Fibroblast of peridontal ligament (primary cell): Measurements from ENCODE around the gene ASS1.
"Not testable (repeated sequence)": the region's sequence is repeated elsewhere in the genome, so short reads cannot be mapped to it uniquely, and the experiment has no call there.

Experiments used
- DNase-seq: peaks from one replicate; pipeline ENCODE4 v3.0.0-alpha.2; 2010; ENCODE audit errors: extremely low read depth

Gene ASS1

DNA sequence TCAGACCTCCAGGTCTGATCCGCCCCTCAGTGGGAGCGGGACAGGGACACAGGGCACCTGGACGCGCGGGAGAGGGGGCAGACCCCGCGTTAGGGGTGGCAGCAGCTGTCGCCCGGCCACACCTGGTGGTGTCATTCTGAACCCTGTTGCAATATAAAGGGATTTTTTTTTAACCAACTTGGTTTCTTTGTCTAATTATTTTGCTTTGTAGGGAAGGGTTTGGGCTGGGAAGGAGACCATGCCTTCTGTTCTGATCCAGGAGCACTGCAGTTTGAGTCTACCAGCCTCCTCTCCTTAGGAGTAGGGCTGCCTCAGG, 10.9 kb upstream of the ASS1 start:
- no peak for DNase-seq

DNA sequence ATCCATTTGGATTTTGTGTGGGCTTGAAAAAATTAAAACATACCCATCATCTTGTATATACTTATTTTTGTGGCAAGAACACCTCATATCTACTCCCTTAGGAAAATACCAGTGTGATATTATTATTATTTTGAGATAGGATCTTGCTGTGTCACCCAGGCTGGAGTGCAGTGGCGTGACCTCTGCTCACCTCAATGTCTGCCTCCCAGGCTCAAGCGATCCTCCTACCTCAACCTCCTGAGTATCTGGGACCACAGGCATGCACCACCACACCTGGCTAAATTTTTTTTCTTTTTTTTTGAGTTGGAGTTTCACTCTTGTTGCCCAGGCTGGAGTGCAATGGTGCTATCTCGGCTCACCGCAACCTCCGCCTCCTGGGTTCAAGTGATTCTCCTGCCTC, 10.1 kb upstream of the ASS1 start:
- not testable (repeated sequence) for DNase-seq

DNA sequence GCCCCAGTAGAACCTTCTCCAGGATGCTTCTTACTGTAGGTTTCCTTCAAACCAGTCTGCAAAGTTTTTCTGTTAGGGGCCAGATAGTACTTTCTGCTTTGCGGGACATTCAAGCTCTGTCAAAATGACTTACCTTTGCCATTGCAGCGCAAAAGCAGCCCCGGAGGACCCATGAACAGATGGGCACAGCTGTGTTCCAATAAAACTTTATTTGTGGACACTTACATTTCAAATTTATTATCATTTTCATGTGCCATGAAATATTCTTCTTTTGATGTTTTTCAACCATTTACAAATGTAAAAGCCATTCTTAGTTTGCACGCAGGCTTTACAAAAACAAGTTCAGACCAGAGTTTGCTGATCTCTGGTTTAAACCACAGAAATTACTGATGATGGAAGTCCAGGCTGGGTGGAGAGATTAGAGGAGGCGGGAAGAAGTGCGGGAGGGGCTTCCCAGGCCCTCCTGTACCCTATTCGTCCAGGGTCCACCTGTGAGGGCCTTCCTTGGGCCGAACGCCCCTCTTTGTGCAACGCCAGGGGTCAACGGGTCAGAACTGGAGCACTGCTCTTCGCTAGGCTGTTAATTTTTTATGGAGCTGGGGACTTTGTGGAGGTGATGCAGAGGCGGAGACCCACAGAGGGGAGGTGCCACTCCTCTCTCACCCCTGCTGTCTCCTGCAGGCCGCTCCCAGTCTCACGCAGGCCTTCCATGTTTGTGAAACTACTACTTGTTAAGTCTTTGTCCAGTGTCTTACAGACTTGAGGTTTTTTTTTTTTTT, 7.6 kb upstream of the ASS1 start:
- no peak for DNase-seq

DNA sequence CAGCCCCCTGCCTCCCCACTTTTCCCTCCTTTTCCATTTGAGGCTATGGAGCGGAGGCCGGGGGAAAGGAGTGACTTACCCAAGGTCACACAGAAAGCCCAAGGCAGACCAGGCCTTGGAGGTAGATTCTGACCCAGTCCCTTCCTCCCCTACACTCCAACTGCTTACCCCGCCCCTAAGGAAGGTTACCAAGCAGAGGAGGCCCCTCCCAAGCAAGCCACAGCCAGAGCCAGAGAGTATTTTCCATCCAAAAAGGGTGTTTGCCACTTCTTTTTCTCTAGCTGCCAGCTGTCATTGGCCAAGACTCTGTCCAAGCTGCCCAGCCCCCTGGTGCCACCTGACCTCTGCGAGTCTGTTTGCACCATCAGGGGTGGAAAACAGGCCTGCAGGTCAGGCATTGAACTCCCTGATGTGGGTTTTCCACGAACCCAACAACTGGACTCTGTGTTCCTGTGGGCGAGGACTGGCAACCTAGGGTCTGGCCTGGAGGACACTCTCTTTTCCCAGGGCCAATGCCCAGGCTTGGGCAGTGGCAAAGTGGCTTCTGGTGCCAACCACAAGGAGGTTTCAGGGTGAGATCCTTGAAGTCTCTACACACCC, 6.3 kb upstream of the ASS1 start:
- DNase-seq, result no peak

DNA sequence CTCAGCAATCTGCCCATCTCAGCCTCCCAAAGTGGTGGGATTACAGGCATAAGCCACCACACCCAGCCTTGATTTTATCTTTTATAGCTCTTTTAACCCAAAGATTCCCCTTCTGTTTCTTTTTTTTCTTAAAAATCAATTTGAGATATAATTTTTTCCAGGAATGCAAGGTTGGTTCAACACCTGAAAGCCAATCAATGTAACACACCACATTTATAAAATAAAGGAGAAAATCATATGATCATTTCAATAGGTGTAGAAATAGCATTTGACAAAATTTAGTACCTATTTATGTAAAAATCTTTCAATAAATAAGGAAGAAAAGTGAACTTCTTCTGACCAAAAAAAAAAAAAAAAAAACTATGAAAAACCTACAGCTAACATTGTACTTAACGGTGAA, 3.7 kb upstream of the ASS1 start:
- DNase-seq, result no peak

DNA sequence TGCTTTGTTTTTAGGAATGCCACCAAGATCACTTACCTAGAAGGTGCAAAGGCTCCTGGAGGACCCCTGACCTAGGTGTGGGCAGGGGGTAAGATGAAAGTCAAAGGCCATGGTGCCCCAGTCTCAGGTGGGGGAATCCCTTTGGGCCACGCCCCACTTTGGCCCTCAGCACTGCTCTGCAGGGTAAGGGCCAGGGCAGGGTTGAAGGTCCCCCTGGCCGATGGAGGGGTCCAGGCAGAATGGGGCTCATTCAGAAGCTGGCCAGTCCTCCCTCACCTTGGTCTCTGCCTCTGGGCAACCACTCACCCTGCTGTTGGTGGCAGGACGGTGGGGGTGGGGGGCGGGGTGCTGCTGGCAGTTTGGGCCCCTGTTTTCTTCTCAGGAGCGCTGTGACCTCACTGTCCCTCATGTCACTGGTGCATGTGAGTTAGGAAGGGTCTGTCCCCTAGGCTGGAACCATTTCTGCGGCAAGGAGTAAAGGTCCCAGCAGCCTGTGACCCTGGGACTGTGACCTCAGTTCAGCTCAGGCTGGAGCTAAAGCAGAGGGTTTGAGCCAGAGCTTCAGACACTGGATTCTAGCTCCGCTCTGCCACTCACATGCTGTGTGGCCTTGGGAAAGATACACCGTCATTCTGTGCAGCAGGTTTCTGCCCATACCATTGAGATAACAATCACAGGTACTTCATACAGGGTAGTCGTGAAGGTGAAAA, 1.9 kb upstream of the ASS1 start:
- no peak for DNase-seq

DNA sequence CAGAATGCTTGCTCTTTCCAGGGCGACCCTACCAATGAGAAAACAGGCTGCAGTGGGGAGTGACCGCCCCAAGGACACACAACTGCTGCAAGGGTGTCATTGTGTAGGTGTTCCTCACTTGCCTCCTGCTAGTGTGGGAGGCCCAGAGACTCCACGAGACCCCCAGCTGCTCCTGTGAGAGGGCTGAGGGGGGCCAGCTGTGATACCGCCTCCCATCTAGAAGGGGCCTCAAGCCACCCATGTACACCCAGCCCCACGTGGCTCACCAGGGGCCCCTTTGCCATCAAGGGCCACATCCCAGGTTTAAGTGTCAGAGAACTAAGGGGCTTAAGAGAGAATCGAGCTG, 1.3 kb upstream of the ASS1 start:
- no peak for DNase-seq

DNA sequence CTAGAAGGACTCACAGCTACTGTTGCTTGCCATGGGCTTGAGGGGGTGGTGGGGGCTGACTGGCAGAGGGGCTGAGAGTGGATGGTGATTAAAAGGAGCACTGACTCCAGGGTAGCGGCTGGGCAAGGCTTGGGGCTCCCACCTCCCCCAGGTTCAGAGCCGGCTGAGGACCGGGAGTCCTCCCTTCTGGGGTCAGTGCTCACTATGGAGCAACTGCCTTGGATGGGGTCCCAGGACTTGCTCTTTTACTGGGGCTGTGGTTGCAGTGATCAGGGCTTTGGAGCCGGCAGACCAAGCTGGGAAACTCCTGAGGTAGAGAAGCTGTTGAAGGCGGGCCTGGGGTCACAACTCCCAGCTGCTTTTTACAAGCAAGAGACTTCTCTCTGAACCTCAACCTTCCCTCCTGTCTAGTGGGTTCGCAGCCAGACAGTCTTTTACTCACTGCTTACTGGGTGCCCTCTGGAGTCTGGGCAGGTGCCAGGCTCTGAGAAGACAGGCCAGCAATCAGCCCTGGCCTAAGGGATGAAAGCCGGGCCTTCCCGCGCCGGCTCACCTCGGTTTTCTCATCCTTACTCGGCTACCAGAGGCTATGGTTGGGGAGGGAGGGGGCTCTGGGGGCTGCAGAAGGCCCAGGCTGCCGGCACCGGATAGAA, 795 bp upstream of the ASS1 start:
- DNase-seq, result no peak

DNA sequence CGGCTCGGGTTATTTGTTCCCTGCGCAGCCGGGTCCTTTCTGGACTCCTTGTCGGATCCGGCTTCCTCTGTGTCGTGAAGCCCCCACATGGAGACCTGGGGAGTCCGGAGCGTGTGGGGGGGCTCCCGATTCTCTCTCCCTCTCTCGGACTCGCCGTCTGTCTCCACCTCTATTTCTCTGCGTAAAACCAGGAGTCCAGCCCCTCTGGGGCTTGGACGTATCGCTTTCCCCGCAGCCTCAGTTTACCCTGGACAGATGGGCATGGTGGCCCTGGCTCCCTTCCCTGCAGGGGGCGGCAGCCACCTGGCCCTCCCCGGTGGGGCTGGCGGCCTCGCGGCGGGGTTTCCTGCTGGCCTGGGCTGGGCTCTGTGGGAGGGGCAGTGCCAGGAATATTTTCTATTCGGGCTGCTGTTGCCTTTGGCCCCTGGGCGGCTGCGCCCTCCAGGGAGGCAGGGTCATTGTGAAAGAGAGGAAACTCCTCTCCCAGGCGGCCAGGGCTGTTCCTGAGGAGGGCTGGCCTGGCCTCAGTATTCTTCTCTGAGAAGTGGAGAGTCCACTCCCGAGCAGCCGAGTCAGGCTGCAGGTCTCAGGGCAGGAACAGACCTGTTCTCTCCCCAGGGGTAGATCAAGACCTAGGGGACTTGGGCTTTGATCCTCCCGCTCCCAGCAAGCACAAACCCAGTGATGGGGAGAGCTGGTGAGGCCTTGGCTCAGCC, 665 bp downstream of the ASS1 start:
- no peak for DNase-seq

DNA sequence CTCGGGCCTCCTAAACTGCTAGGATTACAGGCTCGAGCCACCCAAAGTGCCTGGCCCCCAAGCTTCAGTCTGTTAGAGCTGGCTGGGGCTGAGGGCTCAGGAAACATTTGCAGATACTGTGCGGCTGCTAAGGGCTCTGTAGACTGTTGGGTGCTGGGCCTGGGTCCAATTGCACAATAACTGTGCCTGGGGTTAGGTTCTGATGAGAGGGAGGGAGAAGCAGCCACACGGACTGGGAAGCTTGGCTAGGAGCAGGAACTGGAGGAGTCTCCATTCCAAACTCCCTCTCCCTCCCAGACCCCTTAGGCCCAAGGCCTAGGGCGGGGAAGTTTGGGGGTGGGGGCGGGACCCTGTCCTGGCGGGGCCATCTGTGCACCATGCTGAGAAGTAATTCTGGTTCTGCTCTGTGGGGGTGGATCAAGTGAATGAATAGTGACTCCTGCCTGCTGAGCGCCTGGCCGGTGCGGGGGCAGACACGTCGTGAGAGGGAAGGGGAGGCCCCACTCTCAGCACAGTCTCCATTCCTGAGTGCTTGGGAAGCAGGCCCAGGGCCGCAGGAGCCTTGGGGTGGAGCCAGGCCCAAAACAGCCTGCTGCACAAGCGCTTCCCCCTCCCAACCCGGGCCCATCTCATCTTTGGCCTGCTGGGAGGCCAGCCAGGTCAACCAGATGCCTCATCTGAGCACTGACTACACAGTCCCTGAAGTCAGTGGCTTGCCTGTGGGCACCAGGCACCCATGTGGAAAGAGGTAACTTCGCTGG, 1.5 kb downstream of the ASS1 start:
- DNase-seq, result peak; percentile 57

DNA sequence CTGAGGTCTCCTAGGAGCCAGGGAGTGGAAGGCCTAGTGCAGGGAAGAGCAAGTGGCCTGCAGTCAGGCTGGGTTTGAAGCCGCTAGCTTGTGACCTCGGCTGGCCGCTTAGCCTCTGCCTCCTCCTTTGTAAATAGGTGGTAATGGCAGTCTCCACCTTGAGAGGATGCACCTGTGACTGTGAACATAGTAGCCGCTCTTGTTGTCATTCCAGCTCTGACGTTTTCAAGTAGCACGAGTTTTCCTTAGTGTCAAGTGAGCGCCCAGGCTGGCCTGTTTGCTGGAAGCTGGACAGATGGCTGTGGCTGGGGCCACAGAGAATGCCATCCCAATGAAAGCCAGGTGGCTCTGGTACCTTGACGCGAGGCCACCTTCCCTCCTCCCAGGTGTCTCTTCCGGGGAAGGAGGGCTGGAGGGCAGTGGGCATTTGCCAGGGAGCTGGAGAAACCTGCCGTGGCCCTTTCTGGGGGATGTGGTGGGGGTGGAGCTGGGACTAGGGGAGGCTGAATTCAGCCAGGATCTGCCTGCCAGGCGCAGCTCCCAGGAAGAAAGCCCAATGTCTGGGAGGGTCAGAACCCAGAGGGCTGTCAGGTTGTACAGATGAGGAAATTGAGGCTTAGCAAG, 2.5 kb downstream of the ASS1 start:
- no peak for DNase-seq

DNA sequence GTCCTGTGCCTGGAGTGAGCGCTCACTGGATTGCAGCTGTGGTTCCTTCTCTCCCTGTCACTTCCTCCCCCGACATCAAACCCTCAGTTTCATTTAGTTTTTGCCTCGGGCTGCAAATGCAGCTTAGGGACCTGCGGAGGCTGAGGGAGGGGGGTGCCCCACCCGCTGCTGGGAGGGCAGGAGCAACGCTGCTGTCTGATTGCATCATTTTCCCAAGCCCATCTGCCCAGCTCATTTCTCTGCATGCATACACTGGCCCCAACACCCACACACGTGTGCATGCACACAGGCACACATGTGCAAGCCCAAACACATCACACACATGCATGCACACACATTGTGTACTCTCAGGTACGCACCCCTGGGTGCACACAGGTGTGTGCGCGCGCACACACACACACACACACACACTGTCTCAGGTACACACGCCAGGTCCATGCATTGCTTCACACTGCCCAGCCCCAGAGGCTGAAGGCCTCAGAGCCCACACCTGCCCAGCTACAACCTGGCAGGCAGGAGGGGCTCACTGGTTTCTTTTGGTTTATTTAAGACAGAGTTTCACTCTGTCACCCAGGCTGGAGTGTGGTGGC, 3.4 kb downstream of the ASS1 start:
- DNase-seq, result no peak

DNA sequence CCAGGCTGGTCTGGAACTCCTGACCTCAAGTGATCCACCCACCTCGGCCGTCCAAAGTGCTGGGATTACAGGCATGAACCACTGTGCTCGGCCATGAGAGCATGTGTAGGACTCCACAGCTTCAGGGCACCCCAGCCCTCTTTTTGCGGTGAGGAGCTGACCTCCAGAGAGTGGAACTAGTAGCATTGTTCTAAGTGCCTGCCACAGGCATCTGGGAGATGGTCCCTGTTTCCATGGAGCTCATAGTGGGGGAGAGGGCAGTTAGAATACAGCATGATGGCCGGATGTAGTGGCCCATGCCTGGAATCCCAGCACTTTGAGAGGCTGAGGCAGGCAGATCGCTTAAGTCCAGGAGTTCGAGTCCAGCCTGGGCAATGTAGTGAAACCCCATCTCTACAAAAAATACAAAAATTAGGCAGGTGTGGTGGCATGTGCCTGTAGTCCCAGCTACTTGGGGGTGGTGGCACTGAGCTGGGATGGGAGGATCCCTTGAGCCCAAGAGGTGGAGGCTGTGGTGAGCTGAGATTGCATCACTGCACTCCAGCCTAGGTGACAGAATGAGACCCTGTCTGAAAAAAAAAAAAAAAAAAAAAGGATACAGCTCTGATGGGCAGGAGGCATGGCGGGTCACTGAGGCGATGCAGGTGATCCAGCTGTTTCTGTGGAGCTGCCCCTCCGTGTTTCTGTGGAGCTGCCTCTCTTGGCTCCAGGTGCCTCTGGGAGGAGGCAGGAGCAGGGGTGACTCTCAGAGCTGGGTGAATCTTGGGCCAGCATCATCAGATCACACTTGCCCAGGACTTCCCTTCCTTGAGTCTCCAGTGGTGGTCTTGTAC, 4.2 kb downstream of the ASS1 start:
- DNase-seq, result no peak

DNA sequence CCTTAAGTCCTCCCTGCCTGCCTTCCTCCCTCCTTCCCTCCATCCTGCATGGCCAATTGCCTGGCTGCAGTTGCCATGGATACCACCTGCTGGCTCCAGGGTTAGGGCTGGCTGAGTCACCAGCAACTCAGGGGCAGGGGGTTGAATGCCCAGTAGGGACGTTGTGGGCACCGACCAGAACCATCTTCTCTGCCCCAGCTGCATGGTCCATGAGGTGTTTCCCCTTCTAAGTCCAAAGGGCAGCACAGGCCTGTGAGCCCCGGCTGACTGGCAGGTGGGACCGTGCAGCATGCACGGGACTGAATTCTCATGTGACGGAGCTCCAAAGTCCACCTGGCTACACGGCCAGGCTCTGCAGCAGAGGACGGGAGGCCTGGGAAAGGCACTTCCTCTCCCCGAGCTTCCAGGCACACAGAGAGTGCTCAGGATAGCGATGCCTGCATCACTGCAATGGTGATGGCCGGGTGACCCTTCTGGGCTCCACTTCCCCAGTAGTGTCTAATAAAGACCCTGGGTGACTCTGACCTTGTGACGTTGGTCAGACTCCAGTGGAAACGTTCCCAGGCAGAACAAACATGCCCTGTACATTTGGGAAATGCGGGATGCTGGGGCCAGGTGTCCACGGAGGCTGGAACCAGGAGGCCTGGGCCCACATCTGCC, 5.7 kb downstream of the ASS1 start:
- DNase-seq, result no peak

DNA sequence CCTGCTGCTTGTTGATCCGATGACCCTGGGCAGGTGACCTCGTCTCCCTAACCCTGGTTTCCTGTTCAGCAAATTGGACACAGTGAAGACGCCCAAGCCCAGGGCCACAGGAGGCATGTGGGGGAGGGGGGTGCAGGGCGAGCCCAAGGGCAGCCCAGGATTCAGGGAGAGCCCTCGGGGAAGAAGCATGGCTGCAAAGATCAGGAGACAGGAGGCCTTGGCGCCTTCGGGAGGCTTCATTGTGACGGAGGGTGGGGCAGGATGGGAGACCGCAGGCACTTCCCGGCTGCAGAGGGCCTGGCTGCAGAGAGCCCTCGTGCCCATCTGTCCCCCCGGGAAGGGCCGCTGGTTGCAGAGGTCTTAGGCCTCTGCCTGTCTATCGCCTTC, 6.2 kb downstream of the ASS1 start:
- DNase-seq, result no peak

DNA sequence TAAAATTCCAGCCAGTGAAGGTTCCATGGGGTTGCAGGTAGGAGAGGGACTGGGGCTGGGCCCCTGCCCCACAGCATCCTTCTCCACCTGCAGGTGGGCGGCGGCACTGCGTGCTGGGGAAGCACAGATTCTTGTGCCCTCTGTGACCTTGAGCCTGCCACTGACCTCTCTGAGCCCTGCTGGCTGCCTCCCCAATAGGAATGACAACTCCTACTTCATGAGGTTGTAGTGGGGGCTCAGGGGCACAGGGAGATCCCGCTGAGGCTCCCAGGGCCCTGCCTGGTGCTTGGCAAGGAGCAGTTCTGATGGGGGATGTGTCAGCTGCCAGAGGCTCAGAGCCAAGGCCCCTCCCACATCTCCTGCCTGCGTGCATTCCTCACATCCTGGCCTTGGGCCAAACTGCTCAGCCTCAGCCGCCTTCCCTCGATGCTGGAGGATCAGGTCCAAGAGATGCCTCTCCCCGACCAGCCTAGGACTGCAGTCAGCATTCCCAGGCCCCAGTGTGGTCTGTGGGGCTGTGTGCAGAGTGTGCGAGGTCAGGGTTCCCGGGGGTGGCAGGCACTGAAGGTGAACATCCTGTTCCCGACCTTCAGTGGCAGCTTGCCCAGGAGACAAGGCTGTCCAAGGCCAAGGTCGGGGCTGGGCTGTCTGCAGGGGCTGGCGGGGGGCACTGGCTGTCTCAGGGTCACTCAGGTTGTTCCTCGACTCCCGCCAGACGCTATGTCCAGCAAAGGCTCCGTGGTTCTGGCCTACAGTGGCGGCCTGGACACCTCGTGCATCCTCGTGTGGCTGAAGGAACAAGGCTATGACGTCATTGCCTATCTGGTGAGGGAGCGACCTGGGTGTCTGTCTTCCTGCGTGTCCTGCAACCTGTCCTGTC, 7.0 kb downstream of the ASS1 start:
- DNase-seq, result peak; percentile 83

DNA sequence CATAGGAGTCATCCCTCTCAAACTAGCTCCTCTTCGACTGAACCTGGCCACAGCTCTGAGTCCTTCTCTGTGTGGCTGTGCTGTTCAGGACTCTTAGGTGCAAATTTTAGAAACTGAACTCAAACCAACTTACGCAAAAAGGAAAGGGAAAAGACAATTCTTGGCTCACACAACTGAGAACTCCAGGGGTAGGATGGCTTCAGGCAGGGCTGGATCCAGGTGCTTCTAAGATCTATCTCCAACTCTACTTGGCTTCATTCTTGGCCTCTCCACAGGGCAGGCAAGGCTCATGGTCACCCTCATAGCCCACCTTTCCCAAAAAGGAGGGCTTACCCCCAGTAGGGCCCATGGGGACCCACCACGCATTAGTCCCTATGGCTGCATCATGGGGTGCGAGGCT, 8.1 kb downstream of the ASS1 start:
- no peak for DNase-seq

DNA sequence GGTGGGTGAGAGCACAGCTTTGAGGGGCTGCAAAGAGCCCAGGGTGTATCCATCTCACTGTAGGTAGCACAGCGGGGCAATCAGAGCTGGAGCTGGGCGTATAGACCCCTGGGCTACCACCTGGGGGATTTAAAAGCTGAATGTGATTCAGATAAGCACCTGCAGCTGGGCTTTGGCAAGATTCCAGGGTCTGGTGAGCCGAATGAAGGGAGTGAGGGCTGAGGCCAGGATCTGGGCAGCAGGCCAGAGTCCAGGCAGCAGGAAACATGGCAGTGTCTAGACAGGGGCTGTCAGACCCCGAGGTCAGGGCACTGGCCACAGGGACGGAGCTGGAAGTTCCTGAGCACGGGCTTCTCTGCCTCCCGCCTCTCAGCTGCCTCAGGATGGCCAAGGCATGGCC, 8.7 kb downstream of the ASS1 start:
- no peak for DNase-seq
